HUES64 (cell line): Measurements from ENCODE around the gene HOXA9.

Experiments
- H3K27ac ChIP-seq: 2 replicates; pipeline ENCODE4 v1.7.0; 2013; ENCODE audit warnings: low read depth, low read length, inconsistent platforms
- H3K27me3 ChIP-seq: 2 replicates; pipeline ENCODE4 v1.6.1; 2013; ENCODE audit warnings: mild to moderate bottlenecking, low read length; ENCODE audit not compliant: insufficient read depth
- H3K36me3 ChIP-seq: 2 replicates; pipeline ENCODE4 v1.6.1; 2013; ENCODE audit warnings: mild to moderate bottlenecking, low read length; ENCODE audit not compliant: insufficient read depth
- H3K4me1 ChIP-seq: 2 replicates; pipeline ENCODE4 v1.6.1; 2013; ENCODE audit warnings: mild to moderate bottlenecking, low read length, moderate library complexity; ENCODE audit not compliant: insufficient read depth
- H3K4me3 ChIP-seq: 2 replicates; pipeline ENCODE4 v1.5.1; 2013; ENCODE audit warnings: mild to moderate bottlenecking, low read length, moderate library complexity
- H3K9ac ChIP-seq: 2 replicates; pipeline ENCODE4 v1.6.1; 2013; ENCODE audit warnings: mild to moderate bottlenecking, low read depth, low read length
- H3K9me3 ChIP-seq: 2 replicates; pipeline ENCODE4 v1.6.1; 2013; ENCODE audit warnings: low read depth, low read length; ENCODE audit not compliant: insufficient read depth
- WGBS: fragments of 150-250, 120-280 bp; methylation state at CpG from one replicate; pipeline ENCODE4 v1.1.7; 2013; ENCODE audit warnings: missing lambda C conversion rate; 5-methylcytosine and 5-hydroxymethylcytosine counted together

The HOXA9 gene

GRCh38 chr7:27207348-27207985 lies 42.1 kb upstream of the HOXA9 start:
- H3K9me3 ChIP-seq = no peaks in the 10 kb centered on the region
- 23% methylated on average over 7 of the region's 7 CpGs for WGBS
- H3K4me1 ChIP-seq = no peaks in the 10 kb centered on the region
- H3K4me3 ChIP-seq = no peak overlapping the region
- peaks cover 100% of the 10 kb centered on the region for H3K27me3 ChIP-seq
- H3K27ac ChIP-seq = no peak overlapping the region
- no peaks in the 10 kb centered on the region for H3K36me3 ChIP-seq
- no peak overlapping the region for H3K9ac ChIP-seq

GRCh38 chr7:27205325-27206280 lies 40.3 kb upstream of the HOXA9 start:
- Histone ChIP-seq H3K9me3 (no peaks in the 10 kb centered on the region), H3K27me3 (peaks cover 100% of the 10 kb centered on the region), H3K4me3 (no peak overlapping the region), H3K27ac (no peak overlapping the region), H3K9ac (no peak overlapping the region), H3K36me3 (no peaks in the 10 kb centered on the region), H3K4me1 (no peaks in the 10 kb centered on the region)
- 3% methylated on average over 52 of the region's 52 CpGs for WGBS

- no peaks in the 10 kb centered on the region for H3K36me3 ChIP-seq
- H3K9me3 ChIP-seq = no peaks in the 10 kb centered on the region
- H3K27ac ChIP-seq = no peak overlapping the region
- no peak overlapping the region for H3K4me3 ChIP-seq
- H3K9ac ChIP-seq = no peak overlapping the region
- no peaks in the 10 kb centered on the region for H3K4me1 ChIP-seq
- 2% methylated on average over 41 of the region's 41 CpGs for WGBS
- peaks cover 100% of the 10 kb centered on the region for H3K27me3 ChIP-seq
Measured at GRCh38 chr7:27204851-27205322, 39.5 kb upstream of the HOXA9 start.

GRCh38 chr7:27203964-27204594 lies 38.7 kb upstream of the HOXA9 start:
- Histone ChIP-seq H3K4me1 (no peaks in the 10 kb centered on the region), H3K9me3 (no peaks in the 10 kb centered on the region), H3K4me3 (no peak overlapping the region), H3K36me3 (no peaks in the 10 kb centered on the region), H3K9ac (no peak overlapping the region), H3K27ac (no peak overlapping the region), H3K27me3 (peaks cover 100% of the 10 kb centered on the region)
- 18% methylated on average over 4 of the region's 4 CpGs for WGBS

- Histone ChIP-seq H3K27me3 (peaks cover 100% of the 10 kb centered on the region), H3K27ac (no peak overlapping the region), H3K4me3 (no peak overlapping the region), H3K36me3 (no peaks in the 10 kb centered on the region), H3K4me1 (no peaks in the 10 kb centered on the region), H3K9me3 (no peaks in the 10 kb centered on the region), H3K9ac (no peak overlapping the region)
- WGBS = 17% methylated on average over 10 of the region's 10 CpGs
Measured at GRCh38 chr7:27203365-27203953, 38.1 kb upstream of the HOXA9 start.

GRCh38 chr7:27202862-27203134 lies 37.5 kb upstream of the HOXA9 start:
- Histone ChIP-seq H3K27me3 (peaks cover 100% of the 10 kb centered on the region), H3K4me1 (no peaks in the 10 kb centered on the region), H3K27ac (no peak overlapping the region), H3K9ac (no peak overlapping the region), H3K9me3 (no peaks in the 10 kb centered on the region), H3K36me3 (no peaks in the 10 kb centered on the region), H3K4me3 (no peak overlapping the region)
- WGBS = 11% methylated on average over 2 of the region's 3 CpGs

GRCh38 chr7:27202018-27202861 lies 36.9 kb upstream of the HOXA9 start:
- Histone ChIP-seq H3K9ac (no peak overlapping the region), H3K4me3 (no peak overlapping the region), H3K4me1 (no peaks in the 10 kb centered on the region), H3K27ac (no peak overlapping the region), H3K27me3 (peaks cover 100% of the 10 kb centered on the region), H3K9me3 (no peaks in the 10 kb centered on the region), H3K36me3 (no peaks in the 10 kb centered on the region)
- 6% methylated on average over 30 of the region's 30 CpGs for WGBS

- Histone ChIP-seq H3K9ac (no peak overlapping the region), H3K27me3 (peaks cover 100% of the 10 kb centered on the region), H3K4me1 (no peaks in the 10 kb centered on the region), H3K9me3 (no peaks in the 10 kb centered on the region), H3K4me3 (no peak overlapping the region), H3K27ac (no peak overlapping the region), H3K36me3 (no peaks in the 10 kb centered on the region)
- 14% methylated on average over 4 of the region's 4 CpGs for WGBS
Measured at GRCh38 chr7:27201580-27202017, 36.3 kb upstream of the HOXA9 start.

- no peak overlapping the region for H3K9ac ChIP-seq
- no peaks in the 10 kb centered on the region for H3K36me3 ChIP-seq
- 8% methylated on average over 14 of the region's 14 CpGs for WGBS
- H3K9me3 ChIP-seq = no peaks in the 10 kb centered on the region
- peaks cover 100% of the 10 kb centered on the region for H3K27me3 ChIP-seq
- no peak overlapping the region for H3K4me3 ChIP-seq
- no peak overlapping the region for H3K27ac ChIP-seq
- no peaks in the 10 kb centered on the region for H3K4me1 ChIP-seq
Measured at GRCh38 chr7:27200761-27201579, 35.6 kb upstream of the HOXA9 start.
